Activated CD8-positive, alpha-beta memory T cell treated with anti-CD3 and anti-CD28 coated beads for 24 hours (primary cell): ENCODE measurements around the gene DEFB131B.
"Not testable (repeated sequence)": the region's sequence is repeated elsewhere in the genome, so short reads cannot be mapped to it uniquely, and the experiment has no call there.

Experiments
- DNase-seq: peaks from one replicate; pipeline ENCODE4 v3.0.0-alpha.2; 2020

Gene DEFB131B

DNA sequence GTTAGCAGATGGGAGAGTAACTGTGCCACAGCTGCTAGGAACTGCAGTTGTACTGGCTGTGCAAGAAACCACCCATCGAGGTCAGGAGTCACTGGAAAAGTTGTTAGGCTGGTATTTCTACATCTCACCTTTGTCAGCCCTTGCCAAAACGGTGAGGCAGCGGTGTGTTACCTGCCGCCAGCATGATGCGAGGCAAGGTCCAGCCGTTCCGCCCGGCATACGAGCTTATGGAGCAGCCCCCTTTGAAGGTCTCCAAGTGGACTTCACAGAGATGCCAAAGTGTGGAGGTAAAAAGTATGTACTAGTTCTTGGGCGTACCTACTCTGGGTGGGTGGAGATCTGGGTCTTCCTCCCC is 33.7 kb downstream of the DEFB131B start:
- DNase-seq, result not testable (repeated sequence)

DNA sequence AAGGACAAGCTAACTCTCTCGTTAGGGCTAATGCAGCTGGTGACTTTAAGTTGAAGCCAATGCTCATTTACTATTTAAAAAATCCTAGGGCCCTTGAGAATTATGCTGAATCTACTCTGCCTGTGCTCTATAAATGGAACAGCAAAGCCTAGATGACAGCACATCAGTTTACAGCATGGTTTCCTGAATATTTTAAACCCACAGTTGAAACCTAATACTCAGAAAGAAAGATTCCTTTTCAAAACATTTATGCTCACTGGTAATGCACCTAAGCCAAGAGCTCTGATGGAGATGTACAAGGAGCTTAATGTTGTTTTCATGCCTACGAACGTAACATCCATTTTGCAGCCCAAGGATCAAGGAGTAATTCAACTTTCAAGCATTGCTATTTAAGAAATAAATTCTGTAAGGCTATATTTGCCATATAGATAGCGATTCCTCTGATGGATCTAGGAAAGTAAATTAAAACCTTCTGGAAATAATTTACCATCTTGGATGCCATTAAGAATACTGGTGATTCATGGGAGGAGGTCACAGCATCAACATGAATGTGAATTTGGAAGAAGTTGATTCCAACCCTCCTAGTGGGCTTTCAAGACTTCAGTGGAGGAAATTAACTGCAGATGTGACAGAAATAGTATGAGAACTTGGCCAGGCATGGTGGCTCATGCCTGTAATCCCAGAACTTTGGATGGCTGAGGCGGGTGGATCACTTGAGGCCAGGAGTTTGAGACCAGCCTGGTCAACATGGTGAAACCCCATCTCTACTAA is 35.7 kb downstream of the DEFB131B start:
- DNase-seq, result no peak

DNA sequence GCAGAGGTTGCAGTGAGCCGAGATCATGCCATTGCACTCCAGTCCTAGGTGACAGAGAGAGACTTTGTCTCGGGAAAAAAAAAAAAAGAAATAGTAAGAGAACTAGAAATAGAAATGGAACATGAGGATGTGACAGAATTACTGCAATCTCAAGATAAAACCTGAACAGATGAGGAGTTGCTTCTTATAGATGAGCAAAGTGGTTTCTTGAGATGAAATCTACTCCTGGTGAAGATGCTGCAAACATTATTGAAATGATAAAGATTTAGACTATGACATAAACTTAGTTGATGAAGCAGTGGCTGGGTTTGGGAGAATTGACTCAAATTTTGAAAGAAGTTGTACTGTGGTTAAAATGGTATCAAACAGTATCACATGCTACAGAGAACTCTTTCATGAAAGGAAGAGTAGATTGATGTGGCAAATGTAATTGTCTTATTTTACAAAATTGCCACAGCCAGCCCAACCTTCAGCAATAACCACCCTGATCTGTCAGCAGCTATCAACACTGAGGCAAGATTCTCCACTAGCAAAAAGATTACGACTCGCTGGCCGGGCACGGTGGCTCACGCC is 36.5 kb downstream of the DEFB131B start:
- DNase-seq, result no peak

DNA sequence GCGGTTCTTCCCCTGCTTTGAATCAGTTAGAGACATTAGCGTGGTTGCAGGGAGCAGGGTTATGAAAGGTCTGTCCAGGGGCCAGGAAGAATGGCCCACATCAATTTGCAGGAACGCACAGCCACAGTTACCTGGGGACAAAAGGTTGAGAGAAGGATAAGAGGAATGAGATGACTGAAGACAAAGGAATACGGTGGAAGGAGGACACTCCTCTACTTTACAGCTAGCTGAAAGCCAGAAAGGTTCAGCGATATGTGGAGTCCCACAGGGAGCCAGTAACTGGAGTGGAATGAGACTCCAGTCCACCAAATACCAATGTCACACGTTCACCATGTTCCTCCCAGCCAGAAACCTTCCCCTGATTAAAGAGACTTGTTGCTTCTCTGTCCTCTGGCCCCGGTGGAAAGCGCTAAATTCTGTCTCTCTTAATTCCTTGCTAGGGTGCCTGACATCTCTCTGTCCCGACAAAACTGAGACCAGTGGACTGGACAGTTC is 39.4 kb downstream of the DEFB131B start:
- DNase-seq, result no peak

DNA sequence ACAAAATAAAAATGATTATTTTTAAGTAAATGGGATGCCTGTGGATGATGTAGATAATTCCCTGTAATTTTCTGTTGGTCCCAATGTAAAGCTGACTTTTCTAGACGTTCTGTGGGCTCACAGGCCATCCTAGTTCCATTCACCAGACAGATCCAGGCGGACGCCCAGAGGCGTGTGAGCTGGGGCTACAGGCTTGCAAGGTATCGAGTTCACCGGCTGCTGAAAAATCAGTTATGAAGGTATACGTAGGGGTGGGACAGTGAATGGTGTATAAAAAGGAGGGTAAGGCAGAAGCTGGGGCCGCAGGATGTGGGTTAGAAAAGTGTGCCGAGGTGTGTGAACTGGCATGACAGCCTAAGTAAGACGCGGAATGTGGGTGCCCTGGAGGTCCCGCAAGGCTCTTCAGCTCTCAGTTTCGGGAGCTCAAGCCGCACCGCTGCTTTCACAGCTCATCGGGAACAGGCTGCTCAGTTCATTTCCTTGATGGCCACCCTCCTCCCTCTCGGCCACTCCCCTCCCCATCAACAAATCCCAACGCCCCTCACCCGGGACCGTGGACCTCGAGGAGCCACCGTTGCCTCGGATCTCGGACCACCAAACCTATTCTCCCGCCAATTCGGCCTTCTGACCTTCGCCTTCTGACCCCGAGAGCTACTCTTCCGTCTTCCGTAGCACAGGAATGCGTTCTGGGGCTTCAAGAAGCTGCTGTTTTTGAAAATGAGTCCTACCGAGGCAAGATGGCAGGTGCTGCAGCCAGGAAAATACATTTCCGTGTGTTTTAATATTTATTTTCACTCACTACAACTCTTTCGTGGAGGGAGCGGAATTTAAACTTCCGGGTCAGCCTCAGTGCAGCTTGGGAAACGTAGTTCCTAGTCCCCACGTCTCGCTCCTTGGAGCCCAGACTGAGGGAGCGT is 49.8 kb downstream of the DEFB131B start, which contains the start of gene XNDC1N:
Gene XNDC1N, minus strand, starts transcription at position 775 of the 917 bp plus-strand sequence. CDS start 5,241 bp downstream, outside the sequence.
- DNase-seq, result peak; percentile 91

DNA sequence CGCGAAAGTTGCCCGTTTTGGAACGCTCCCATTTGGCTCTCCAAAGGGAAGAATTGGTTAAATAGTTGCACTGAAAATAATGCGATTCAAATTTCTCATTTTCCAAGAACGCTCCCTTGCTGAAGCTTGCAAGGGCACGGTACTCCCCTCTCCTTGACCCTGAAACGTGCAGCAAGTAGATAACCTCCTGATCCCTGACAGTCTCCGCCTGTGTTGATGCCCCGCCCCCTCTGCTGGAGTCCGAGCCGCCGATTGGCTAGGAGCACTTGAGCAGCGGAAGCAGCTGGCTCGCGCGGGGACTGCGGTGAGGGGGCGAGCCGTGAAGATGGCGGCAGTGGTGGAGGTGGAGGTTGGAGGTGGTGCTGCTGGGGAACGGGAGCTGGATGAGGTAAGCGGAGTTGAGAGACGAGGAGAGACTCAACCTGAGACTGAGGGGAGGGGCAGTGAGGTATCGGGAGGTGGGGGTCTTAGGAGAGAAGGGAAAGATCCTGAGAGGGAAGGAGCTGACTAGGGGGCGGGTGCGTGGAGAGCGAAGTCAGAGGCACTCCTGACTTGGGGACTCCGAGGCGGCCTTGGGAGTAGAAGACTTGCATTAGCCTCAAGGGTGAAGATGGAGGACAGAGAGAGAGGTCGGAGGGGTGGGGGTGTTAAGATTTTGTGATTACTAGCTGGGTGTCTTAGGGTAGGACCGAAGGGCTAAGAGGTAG is 50.6 kb downstream of the DEFB131B start, which contains the start of gene RNF121:
Gene RNF121, plus strand, starts transcription at position 310 of the 707 bp plus-strand sequence. Its CDS starts 16 bp downstream, at position 326.
- DNase-seq, result peak; percentile 98

DNA sequence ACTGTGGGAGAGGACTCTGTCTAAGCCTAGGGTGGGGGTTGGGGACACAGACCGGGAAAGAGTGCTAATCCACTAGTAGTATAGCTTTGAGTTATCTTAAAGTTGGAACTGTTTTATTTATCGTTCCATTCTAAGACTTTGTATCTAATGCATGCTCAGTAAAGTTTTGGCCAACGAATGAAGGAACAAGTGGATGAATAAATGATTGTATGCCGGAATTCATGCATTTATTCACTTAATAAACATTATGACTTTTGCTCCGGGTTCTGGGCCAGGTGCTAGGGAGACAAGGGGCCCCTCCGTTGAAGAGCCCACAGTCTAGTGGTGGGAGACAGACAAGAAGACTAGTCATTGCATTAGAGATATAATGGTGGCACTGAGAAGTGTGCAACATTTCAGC is 51.2 kb downstream of the DEFB131B start:
- DNase-seq, result no peak

DNA sequence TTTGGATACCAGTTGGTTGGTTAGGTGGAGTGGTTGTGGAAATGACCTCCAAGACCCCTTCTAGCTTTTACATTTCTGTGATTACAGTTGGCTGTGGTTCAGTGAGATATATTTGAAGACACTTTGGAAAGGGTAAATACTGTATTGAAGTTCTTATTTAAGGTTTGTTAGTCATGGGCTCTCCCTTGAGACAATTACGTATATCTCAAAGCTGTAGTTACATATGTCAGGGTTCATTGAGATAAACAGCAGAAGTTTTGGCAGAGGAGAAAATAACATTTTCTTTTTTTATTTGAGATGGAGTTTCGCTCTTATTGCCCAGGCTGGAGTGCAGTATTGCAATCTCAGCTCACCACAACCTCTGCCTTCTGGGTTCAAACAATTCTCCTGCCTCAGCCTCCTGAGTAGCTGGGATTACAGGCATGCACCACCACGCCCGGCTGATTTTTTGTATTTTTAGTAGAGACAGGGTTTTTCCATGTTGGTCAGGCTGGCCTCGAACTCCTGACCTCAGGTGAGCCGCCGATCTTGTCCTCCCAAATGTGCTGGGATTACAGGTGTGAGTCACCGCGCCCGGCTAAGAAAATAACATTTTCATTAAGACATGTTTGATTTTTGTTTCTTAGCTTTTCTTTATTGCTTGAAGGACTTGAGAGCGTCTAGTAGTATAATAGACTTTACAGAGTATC is 52.4 kb downstream of the DEFB131B start:
- DNase-seq, result no peak

DNA sequence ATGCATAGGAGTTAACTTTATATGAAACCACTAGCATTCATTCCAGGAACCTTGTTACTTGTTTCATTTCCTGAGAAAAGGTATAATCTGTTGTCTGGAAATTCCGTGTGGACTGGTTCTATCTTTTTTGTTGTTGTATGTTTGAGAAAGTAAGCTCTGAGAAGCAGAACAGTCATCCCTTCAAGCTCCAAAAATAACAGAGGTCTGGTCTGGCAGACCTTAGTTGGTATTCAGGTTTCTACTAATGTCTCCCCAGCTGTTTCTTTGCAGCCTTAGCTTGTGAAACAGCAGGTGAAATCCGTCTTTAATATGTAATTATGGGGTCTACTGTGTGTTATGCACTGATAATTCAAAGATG is 53.0 kb downstream of the DEFB131B start:
- no peak for DNase-seq

DNA sequence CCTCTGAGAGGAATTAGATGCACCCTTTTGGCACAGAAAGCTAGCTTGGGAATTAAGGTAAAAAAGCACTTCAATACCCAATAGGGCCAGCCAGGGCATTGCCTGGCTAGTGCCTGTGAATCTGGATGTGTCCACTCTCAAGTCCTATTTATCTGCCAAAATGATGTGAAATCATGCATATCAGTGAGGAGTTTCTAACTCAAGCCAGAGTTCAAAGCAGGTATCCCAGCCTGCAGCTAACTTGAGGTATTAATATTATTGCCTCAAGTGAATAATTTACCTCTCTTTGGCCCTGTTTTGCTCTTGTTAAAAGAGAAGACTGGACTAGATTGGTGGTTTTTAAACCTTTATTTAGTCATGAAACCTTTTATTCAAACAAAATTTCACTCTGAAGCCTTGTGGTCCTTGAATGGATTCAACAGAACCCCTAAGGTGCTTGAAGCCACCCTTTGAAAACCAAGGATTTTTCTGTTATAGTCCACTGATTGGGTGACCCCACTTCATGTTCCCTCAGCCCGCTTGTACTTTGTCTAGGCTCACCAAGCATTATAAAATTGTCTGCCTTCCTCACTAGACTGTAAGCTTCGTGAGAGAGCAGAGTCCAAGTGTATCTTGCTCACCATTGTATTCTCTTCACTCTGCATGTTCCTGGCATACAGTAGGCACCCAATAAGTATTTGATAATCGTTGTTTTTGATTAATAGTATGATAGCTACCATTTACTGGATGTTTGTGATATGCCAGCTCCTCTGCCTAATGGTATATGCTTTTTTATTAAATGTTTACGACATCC is 55.1 kb downstream of the DEFB131B start:
- DNase-seq, result no peak
